Gastrocnemius medialis (tissue), 4 donors: Measurements from ENCODE around the gene BCOR.

ENCODE experiments used
- POLR2A ChIP-seq, 2 donors: fragments of 450-650 bp; IDR thresholded peaks; one replicate each; pipeline ENCODE4 v1.6.1; 2017; ENCODE audit warnings: antibody characterized with exemption in 2 of 2, mild to moderate bottlenecking in 2 of 2, moderate library complexity in 2 of 2
- TF ChIP-seq, protein P1 (sequence below), 5 experiments: fragments of 450-650 bp in 3 of 5; fragments of 200-600 bp in 2 of 5; sonication (generic) in 2 of 5; IDR thresholded peaks in 4 of 5; conservative IDR thresholded peaks in 1 of 5; 1 replicate in 4 of 5; 2 replicates in 1 of 5; pipeline ENCODE4 v1.5.1; 2016 to 2019; ENCODE audit warnings: antibody characterized with exemption in 5 of 5, mild to moderate bottlenecking in 3 of 5, moderate library complexity in 3 of 5

GRCh38 chrX:40143001-40143400 lies 45.2 kb upstream of the BCOR start:
- TF ChIP-seq, protein P1, sequence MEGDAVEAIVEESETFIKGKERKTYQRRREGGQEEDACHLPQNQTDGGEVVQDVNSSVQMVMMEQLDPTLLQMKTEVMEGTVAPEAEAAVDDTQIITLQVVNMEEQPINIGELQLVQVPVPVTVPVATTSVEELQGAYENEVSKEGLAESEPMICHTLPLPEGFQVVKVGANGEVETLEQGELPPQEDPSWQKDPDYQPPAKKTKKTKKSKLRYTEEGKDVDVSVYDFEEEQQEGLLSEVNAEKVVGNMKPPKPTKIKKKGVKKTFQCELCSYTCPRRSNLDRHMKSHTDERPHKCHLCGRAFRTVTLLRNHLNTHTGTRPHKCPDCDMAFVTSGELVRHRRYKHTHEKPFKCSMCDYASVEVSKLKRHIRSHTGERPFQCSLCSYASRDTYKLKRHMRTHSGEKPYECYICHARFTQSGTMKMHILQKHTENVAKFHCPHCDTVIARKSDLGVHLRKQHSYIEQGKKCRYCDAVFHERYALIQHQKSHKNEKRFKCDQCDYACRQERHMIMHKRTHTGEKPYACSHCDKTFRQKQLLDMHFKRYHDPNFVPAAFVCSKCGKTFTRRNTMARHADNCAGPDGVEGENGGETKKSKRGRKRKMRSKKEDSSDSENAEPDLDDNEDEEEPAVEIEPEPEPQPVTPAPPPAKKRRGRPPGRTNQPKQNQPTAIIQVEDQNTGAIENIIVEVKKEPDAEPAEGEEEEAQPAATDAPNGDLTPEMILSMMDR (IDR thresholded peaks at IDR 0.05 in 4 of 5, conservative IDR thresholded peaks at IDR 0.05 in 1 of 5): no peak
- no peak for TF ChIP-seq POLR2A (IDR thresholded peaks at IDR 0.05)
